ENCODE results near the gene CADM1.
A peak's percentile ranks its signal among the peaks of the same experiment; 100 is the strongest.

Gene CADM1

DNA sequence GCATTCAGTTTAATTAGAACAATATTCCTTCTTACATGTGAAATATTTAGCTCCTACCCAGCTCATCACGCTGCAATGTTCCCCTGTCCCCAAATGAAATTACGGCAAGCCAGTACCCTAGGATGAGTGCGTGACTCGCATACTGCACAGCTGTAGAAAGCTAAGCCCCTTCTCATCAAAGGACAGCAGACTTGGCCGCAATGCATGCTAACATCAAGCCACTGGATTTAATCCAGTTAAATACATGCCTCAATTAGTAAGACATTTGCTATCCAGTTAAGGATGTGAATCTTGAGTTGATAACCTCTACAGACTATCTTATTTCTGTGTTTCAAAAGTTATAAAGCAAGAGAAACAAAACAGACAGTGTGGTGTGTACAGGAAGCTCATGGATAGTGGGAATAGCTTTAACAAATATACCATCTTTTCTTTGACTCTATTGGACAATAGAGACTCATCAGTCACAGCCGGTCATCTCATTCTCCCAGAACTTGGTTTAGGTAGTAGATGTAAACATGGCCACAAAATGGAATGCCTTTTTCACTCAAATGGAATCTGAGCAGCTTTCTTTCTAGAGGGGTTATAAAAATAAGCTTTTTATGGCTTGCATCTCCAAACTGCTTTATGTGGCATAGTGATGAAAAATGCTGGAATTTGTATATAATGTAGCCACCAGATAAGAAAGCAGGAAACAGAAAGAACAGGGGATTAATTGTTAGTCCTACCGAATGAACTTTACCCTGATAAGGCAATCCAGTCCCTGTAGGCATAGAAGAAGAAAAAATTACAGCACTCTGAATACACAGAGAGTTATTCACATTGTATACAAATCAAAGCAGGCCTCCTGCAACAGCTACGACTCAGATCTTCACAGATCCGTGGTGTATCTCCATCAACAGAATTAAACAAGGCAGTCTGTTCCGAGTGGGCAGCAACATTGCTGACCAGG is 224.1 kb downstream of the CADM1 start:
- peak; percentile 62 for DNase-seq (ENCODE audit: low read depth, low spot score)

DNA sequence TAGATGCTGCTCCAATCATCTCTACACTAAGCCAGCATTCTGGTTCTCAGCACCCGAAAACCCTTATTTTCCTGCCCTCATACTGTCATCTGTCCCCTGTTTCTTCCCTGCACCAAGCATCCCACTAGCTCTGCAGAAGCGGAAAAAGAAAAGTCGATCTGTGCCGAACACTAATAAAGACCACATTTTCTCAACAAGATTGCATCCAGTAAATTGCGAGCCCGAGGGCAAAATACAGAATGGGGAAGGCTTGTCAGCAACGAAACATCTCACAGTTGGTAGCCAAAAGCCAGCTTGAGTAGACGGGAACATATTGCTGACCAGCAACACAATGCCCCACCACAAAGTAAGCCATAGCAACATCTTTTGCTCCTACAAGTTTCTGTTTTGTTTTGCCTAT is 227.4 kb downstream of the CADM1 start:
- no peak for DNase-seq (ENCODE audit: low read depth, low spot score)

GRCh38 chr11:115276191-115276590 is 228.0 kb downstream of the CADM1 start:
- DNase-seq (ENCODE audit: low read depth, low spot score): no peak

DNA sequence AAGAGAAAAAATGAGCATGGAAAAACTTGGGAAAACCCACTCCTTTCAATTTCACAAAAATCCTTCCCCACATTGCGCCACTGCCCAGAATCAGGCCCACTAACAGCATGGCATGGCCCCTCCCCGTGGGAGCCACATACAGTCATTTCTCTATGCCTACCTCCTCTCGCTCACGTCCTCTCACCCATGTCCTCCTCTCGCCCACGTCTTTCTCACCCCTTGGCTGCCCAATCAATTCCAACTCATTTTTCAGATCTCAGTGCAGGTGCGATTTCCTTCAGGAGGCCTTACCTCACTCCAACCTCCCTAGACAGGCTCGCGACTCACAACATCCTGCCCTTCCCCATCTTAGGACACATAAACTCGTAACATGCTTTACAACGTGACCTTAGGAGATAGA is 229.2 kb downstream of the CADM1 start:
- no peak for DNase-seq (ENCODE audit: low read depth, low spot score)

DNA sequence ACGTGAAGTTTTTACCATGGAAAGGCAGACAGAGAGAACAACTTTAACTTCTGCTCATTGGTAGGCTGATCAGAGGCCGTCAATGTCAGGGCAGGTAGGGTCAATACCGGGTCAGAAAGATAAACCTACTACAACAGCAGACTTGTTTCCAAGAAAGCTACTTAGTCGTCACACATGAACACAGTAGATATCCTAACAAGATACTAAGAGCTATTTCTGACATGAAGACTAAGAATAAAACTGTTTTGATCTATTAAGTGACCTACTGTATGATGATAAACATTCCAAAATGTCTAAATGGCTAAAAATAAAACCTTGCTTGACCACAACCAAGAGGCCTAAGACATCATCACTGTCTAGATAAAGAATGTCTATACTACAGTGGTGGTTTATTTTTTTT is 231.3 kb downstream of the CADM1 start:
- no peak for DNase-seq (ENCODE audit: low read depth, low spot score)

DNA sequence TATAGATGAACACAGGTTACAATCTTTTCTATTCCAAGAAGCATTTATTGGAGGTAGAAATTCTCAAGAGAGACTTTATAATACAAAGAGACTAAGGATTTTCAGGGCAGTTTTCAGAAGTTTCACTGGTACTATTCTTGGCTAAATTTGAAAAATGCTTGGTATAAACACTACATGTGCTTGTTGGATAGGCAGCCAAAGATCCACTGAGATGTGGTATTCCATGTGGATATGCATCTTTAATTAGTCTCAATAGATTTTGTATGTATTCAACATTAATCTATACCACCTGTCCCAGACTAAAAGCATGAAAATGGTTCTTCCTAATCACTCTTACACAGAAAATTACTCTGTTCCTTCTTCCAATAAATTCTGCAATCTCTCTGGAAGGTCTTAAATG is 232.6 kb downstream of the CADM1 start:
- DNase-seq (ENCODE audit: low read depth, low spot score): no peak

DNA sequence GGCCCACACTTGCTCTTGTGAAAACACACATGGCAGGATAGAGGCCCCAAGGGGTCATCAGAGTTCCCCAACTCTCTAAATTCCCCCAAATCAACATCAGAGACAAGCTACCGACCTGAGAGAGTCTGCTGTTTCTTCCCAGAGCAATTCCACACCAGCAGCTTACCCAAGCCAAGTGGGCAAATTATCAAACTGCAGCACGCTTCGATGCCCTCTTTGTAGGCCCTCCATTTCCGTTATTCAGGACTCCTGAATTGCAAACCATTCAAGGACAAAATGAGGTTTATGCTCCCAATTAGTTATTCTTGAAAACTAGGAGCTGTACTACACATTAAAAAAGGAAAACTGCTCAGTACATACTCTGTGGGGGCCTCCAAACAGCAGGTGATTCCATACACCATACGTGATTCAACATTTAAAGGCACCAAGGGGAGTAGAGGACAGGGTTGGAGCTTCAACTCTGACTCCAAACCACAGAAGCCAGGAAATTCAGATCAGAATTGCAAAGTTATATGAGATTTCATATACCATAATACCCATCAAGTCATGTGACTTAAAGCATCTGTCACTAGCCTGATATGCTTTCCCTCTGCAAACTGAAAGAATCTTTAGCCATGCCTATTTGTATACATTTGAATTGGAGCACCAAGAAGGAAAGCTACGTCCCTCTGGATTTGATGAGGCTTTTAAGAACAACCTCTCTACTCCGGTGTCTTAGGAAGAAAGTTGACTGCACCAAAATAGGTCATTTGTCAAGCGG is 234.8 kb downstream of the CADM1 start:
- DNase-seq (ENCODE audit: low read depth, low spot score): peak; percentile 74

GRCh38 chr11:115267871-115268270 is 236.3 kb downstream of the CADM1 start:
- no peak for DNase-seq (ENCODE audit: low read depth, low spot score)

DNA sequence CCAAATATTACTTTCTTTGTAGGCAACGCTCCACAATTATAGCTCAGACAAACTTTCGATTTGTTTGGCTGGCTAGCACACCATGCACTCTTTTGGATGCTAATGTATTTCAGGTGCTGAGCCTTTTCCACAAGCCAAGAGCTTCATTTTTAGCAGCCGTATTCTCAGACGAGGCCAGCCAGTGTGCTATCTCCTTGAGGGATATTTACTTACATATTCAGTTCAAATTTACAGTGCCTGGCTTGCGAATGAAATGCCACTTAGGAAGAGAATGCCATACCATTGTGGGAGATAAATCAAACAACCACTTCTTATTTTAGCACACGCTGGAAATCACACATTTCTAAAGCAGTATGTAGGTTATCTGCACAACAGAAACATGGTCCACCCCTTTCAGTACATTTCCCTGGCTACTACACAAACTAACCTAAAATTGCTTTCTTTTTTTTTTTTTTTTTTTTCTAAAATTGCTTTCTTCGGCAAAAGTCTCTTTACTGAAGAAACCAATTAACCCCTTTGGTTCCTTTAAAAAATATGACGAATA is 236.9 kb downstream of the CADM1 start:
- DNase-seq (ENCODE audit: low read depth, low spot score): no peak

DNA sequence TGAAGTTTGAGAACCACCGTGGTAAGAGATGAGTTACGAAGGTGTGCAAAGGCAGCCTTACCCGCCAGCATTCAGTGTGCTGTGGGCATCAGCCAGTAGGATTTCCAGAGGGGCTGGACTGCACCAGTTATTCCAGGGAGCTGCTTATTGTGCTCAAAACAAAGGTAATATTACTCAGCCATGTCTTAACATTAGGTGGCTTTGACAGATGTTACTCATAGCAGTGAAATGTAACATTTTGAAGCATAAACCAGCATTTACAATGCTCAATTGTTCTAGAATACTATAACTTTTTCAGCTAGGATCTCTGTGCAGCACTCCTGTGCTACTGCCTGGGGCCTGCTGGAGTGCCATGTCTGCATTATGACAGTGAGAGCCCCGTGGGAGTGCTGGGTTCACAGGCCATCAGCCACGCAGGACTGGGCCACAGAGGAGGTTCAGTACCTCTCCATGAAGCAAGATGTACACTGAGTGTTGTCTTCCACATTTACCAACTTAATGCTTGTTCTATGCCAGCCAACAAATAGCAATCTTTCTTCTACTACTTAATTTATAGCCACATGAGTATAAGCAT is 238.1 kb downstream of the CADM1 start:
- no peak for DNase-seq (ENCODE audit: low read depth, low spot score)

DNA sequence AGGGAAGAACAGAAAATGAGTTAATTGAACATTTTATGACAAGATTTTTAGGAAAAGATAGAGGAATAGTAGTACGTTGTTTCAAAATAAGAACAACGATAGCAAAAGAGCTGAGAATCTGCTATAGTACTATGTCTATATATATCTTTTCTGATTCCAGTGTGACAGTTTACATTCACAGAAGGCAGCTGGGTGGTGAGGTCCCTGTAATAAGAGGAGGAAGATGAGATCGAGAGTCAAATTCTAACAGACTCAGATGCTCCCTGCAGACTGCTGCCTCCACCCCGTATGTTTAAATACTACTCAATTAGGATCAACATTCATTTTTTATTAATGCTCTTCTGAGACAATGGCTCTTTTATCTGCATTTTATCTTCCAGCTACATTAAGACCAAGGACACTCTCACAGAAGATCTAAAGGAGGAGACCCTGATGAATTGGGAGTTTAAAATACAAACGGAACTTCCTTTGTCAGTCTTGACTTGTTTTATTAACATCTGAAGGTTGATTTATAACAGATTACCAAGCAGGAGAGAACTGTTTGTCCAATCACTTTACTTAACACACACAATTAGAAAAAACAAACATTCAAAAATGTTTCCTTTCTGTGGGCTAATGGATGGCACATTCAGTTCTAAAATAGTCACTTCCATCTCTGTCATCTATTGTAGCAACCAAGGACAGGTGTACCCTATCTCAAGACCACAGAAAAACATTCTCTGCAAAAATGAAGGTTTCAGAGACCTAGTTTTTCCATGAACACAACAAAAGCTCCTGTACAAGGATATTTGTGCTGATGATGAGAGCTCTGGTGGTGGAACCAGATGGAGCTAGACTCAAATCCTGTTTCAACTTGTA is 240.2 kb downstream of the CADM1 start:
- DNase-seq (ENCODE audit: low read depth, low spot score): no peak

DNA sequence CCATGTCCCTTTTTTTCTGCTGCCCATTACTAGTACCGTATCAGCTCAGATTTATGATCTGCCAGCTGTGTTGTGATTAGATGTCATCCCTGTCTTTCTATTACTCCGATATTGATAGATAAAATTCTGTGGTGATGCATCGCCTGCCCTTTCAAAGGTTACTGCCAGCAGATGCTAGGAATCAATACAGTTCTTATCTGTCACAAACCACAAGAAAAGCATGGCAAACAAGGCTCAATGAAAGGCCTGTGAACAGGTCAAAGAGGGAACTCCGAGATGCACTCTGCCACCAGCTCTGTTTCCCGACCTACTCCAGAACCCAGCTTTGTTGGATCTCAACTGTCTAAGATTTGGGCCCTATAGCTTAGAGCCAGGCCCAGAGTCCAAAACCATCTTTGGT is 246.0 kb downstream of the CADM1 start:
- DNase-seq (ENCODE audit: low read depth, low spot score): no peak

DNA sequence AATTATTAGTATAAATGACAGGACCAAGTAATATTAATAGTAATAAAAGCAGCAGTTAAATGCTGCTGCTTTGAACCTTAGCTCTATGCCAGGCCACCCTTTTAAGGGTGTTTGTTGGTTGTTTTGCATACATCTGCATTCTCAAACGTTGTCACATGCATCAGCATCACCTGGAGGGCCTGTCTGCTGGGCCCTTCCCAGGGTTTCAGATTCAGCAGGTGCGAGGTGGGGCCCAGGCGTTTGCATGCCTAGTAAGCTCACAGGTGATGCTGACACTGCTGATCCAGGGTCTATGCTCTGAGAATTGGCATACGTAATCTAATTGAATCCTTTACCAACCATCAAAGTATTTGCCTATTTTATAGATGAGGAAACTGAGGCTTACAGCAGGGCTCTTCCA is 246.5 kb downstream of the CADM1 start:
- no peak for DNase-seq (ENCODE audit: low read depth, low spot score)

GRCh38 chr11:115257270-115257669 is 246.9 kb downstream of the CADM1 start:
- no peak for DNase-seq (ENCODE audit: low read depth, low spot score)

DNA sequence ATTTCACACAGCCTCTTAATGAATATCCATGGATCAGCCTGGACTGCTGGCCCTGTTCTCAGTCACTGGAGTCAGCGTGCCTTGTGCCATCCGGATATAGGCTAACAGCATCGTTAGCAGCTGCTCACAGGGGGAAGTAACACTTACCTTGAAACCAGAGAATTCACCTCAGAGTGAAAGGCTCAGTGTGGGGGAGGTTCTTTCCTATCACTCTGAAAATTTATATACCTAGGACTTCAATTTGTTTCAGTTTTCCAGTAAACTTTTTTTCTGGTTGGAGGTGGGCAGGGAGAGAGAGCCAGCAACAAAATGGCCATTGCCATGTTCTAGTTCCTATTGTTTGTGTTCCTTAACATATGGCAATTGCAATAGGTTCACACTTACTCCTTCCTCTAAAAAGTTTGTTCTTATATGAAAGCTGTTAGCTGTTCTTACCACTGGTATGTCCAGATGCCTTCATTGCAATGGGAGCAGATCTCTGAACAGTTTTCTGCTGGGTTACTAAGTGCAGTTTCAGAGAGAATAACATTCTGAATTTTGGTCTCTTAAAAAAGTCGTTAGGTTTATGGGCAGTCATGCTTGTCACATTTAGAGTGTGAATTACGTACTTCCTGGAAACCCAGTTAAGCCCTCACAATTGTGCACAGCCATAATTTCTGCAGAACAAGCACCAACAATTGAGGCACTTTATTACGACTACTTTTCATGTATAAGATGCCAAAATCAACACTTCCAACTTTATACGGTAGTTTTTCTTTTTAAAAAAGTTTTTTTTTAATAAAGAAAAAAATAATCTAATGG is 247.6 kb downstream of the CADM1 start:
- DNase-seq (ENCODE audit: low read depth, low spot score): no peak

DNA sequence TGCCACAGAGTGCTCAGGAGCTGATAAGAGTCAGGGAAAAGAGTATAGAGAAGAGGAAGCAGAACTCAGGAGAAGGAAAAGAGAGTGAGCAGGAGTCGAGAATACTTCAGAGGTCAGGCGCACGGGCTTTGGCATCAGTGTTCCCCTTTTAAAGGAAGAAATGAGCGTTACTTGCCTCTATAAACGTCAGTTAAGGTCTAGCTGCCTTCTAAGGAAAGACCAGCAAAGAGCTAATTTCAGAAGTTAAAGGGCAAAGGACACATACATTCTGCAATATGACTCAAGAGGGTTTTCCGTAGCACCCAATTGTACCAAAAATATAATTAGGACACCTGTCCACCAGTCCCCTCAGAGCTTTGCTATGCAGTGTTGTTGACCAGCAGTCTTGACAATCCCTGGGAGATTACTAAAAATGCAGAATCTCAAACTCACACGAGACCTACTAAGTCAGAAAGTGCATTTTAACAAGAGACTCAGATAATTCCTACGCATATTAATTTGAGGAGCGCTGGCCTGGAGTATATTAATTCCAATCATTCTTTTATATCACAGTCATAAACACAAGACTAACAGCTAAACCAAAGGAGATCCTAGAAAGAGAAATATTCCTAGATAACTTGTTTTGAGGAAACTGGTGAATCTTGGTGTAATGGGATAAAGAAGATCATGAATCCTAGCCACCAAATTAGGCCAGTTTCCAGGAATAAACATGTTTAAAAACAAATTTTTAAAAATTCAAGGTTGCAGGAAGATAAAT is 249.0 kb downstream of the CADM1 start:
- no peak for DNase-seq (ENCODE audit: low read depth, low spot score)

- DNase-seq (ENCODE audit: low read depth, low spot score): peak; percentile 23
These were observed 253.1 kb downstream of the CADM1 start for GRCh38 chr11:115251126-115251525.

DNA sequence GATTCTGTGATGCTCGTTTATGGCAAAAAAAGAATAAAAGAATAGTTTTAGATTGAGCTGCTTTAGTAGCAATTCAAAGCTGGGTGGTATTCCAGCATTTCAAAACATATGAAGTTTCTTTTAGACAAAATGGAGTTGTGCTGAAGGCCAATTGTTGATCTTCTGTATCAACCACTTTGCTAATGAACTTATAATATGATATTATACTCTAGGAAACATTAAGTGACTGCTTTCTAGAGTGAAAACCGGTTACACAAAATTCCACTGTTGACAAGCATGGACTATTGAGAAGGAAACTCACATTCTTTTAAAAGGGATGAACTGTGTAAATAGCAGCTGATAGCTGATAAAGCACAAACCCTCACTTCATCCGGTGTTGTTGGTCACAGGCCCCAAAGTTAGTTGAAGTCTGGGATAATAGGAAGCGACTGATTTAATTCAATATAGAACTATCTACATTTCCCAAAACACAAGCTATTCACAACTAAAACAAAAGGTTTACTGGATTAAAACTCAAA is 255.1 kb downstream of the CADM1 start:
- DNase-seq (ENCODE audit: low read depth, low spot score): no peak

DNA sequence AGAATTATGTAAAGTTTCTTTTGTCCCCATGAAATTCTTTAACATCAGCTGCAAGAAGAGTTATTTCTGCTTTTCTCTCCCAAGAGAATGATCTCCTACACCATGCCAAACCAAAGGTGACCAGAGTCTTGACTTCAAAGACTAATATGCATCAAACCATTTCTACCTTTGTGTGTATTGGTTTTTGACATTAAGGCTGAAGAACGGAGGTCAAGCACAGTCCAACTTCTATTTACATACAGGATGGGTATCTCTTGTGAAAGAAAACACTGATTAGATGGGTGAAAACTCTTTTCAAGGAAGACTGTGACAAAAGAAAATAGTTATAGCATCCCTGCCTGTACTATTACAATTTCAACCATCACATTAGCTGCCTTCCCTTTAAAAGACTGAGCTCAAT is 256.3 kb downstream of the CADM1 start:
- DNase-seq (ENCODE audit: low read depth, low spot score): no peak
